ENCODE data around the gene TBC1D30. TPM values are rescaled to one million over a fixed set of nuclear protein-coding genes. Genes with fewer than 3 reads are reported as not detected.
"Not testable (repeated sequence)": the region's sequence is repeated elsewhere in the genome, so short reads cannot be mapped to it uniquely, and the experiment has no call there.

The TBC1D30 gene
- 13.9 and 14.3 TPM in 2 replicates for total RNA-seq

GRCh38 chr12:64824500-64825142 lies at the start of gene TBC1D30:
TBC1D30 (plus strand) TSS chr12:64824647; CDS start chr12:64824880, 233 bp downstream.
- peak in 1 of 2 donors; percentile 34 for DNase-seq (ENCODE audit: low read depth in 2 of 2)

- not testable (repeated sequence) for DNase-seq (ENCODE audit: low read depth in 2 of 2)
These were observed 49.2 kb upstream of the TBC1D30 start for GRCh38 chr12:64775147-64775736.

GRCh38 chr12:64779354-64779974 lies 45.0 kb upstream of the TBC1D30 start:
- DNase-seq (ENCODE audit: low read depth in 2 of 2): no peak

GRCh38 chr12:64780132-64780530 lies 44.3 kb upstream of the TBC1D30 start:
- DNase-seq (ENCODE audit: low read depth in 2 of 2): no peak

- peak in 1 of 2 donors; percentile 42 for DNase-seq (ENCODE audit: low read depth in 2 of 2)
These were observed 43.7 kb upstream of the TBC1D30 start for GRCh38 chr12:64780531-64781279.

GRCh38 chr12:64781280-64782190 lies 42.9 kb upstream of the TBC1D30 start:
- peak in 1 of 2 donors; percentile 25 for DNase-seq (ENCODE audit: low read depth in 2 of 2)

- DNase-seq (ENCODE audit: low read depth in 2 of 2): peak in 1 of 2 donors; percentile 69
These were observed 42.1 kb upstream of the TBC1D30 start for GRCh38 chr12:64782191-64782876.

GRCh38 chr12:64785838-64786237 lies 38.6 kb upstream of the TBC1D30 start:
- DNase-seq (ENCODE audit: low read depth in 2 of 2): no peak

- DNase-seq (ENCODE audit: low read depth in 2 of 2): no peak
These were observed 34.3 kb upstream of the TBC1D30 start for GRCh38 chr12:64790166-64790565.

GRCh38 chr12:64791036-64791435 lies 33.4 kb upstream of the TBC1D30 start:
- DNase-seq (ENCODE audit: low read depth in 2 of 2): no peak

- DNase-seq (ENCODE audit: low read depth in 2 of 2): no peak
These were observed 32.3 kb upstream of the TBC1D30 start for GRCh38 chr12:64792128-64792527.

- no peak for DNase-seq (ENCODE audit: low read depth in 2 of 2)
These were observed 30.8 kb upstream of the TBC1D30 start for GRCh38 chr12:64793610-64794009.

GRCh38 chr12:64794305-64794704 lies 30.1 kb upstream of the TBC1D30 start:
- DNase-seq (ENCODE audit: low read depth in 2 of 2): no peak

- DNase-seq (ENCODE audit: low read depth in 2 of 2): peak; percentile 88 to 94
These were observed 28.1 kb upstream of the TBC1D30 start for GRCh38 chr12:64796205-64796845.

GRCh38 chr12:64797156-64797555 lies 27.3 kb upstream of the TBC1D30 start:
- DNase-seq (ENCODE audit: low read depth in 2 of 2): no peak

- no peak for DNase-seq (ENCODE audit: low read depth in 2 of 2)
These were observed 26.3 kb upstream of the TBC1D30 start for GRCh38 chr12:64798165-64798564.

- no peak for DNase-seq (ENCODE audit: low read depth in 2 of 2)
These were observed 23.8 kb upstream of the TBC1D30 start for GRCh38 chr12:64800640-64801039.

- DNase-seq (ENCODE audit: low read depth in 2 of 2): peak in 1 of 2 donors; percentile 34
These were observed 23.1 kb upstream of the TBC1D30 start for GRCh38 chr12:64801381-64801780.

GRCh38 chr12:64802180-64802775 lies 22.2 kb upstream of the TBC1D30 start:
- peak in 1 of 2 donors; percentile 48 for DNase-seq (ENCODE audit: low read depth in 2 of 2)

Data from dermis microvascular lymphatic vessel endothelial cell (primary cell).